Islet precursor cell (in vitro differentiated cells): ENCODE data around the gene SMARCD3.

ENCODE experiments used
- DNase-seq: peaks from one replicate; pipeline ENCODE4 v3.0.0-alpha.2; 2018

The SMARCD3 gene

DNA sequence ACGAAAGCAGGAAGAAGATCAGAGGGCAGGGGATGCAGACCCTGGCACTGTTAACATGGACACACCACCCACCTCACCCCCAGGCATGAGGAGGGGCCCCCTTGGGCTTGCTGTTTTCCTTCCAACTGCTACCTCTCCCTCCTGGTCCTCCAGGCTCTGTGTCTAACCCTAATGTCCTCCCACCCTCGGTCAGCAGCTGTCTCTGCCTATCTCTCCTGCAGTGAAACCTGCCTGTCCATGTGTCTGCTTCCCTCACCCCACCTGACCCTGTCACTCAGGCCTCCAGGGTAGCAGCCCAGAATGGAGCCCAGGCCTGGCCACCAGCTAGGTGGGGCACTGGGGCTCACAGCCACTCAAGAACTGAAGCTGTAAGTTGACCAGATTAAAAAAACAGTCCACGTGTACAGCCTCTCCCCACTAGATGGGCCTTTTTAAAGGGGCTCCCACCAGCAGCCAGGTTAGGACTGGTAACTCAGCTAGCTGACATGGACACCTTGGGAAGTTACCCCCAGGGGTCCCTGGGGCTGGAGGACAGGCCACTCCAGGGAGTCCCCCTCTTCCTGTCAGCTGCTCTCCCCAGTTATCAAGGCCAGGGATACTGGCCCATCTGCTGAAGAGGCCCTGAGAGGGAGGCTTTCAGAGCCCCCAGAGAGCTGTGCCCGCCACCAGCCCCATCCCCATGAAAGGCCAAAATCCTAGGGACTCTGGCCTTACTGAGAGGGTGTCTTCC, 1.5 kb downstream of the SMARCD3 start:
- DNase-seq: no peak

DNA sequence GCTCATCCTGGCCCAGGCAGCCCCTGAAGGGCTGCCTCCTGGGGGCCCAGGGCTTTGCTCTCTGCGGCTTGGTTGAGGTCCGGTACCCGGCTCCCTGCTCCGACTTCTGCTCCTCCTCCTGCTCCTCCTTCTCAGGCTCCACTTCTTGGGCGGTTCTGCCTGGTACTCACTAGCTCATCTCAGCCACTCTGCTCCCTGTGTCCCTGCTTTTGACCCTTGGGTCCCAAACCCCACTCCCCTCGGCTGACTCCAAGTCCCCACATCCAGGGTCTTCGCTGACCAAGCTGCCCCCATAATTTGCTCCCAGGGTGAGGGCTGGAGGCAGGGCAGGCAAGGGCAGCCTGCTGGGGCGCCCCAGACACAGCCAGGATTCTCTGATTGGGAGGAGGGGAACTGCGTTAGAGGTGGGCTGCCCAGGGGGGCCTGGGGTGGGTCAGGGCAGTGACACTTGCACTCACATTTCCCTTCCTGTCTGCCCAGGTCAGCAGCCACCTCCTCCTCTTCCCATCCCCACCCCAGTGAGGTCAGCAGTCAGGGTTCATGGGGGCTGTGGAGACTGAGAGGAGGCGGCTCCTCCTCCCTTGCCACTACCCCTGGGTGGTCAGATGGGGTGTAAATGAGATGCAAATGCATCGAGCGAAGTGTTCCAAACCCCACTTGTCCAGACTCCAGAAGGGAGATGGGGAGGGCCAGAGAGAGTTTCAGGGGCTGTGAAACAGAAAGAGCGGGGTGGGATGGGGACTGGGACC, 2.2 kb downstream of the SMARCD3 start:
- DNase-seq: no peak

DNA sequence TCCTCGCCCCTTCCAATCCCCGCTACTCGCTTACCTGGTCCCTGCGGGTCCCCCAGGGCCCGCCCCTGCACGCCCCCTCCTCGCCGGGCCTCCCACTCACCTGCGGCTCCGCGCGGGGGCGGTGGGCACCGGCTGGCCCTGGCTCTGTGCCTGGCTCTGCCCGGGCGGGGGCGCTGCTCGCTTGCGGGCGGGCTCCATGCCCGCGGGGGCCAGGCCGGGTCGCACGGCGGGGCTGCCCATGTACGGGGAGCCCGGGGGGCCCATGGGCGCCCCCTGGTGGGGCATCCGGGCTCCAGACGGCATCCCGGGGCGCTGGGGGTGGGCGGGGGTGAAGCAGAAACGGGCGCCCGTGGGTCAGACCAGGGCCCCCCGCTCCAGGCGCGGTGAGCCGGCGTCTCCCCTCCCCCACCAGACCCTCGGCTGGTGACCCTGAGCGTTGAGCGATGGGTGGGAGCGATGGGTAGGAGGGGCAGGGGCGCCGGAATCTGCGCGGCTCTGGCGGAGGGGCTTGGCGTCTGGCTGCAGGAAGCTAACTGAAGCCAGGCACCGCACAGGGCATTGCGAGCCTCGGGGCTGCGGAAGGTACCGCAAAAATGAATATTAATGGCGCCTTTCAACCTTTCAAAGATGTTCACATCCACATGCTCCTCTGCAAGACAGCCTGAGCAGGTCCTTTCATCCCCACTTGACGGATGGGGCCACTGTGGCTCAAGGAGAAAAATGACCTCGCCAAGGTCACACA, 3.0 kb downstream of the SMARCD3 start:
- DNase-seq: peak; percentile 80

DNA sequence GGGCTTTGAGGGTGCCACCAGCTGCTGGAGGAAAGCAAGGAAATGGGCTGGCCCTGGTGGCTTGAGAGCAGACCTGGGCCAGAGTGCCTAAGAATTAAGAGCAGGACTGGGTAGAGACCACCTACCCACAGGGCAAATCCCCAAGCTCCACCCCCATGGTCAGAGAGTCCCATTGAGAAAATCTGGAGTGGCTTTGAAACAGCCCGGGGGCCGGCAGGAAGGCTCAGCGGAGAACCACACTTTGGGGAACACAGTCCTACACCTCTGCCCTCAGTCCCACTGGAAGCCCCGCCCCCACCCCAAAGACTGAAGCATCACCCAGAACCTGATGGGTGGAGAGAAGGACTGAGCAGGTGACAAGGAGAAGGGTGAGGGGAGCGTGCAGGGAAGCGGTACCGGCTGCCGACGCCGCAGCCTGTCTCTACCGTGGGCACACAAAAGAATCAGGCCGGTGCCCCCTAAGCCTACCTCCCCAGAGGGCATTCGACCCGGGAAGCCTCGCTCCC, 3.6 kb downstream of the SMARCD3 start:
- no peak for DNase-seq

DNA sequence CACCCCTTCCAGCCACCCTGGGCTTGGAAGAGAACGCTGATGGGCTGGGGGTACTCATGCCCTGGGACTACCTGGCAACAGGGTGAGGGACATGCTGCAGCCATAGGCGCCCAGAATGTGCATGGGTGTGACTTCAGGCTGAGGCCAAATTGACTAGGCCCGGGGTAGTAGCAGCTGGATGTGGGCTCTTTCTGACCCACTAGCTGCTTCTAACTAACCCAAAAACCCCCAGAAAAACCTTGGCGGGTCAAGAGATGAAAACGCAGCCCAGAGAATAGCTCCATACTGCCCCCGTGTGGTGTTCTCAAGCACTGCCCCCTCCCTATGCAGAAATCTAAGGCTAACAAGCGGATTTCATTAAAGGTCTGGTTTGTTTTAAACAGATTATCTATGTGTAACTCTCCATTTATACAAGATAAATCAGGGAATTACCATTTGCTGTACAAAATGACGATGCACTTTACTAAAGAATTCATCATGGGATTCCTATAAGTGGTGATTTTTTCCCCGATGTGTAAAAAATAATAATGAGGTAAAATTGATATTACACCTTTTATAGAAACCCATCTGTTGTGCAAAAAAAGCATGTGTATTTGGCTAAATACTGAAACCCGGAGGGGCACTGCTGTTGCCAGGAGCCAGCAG, 4.2 kb downstream of the SMARCD3 start:
- DNase-seq: no peak

DNA sequence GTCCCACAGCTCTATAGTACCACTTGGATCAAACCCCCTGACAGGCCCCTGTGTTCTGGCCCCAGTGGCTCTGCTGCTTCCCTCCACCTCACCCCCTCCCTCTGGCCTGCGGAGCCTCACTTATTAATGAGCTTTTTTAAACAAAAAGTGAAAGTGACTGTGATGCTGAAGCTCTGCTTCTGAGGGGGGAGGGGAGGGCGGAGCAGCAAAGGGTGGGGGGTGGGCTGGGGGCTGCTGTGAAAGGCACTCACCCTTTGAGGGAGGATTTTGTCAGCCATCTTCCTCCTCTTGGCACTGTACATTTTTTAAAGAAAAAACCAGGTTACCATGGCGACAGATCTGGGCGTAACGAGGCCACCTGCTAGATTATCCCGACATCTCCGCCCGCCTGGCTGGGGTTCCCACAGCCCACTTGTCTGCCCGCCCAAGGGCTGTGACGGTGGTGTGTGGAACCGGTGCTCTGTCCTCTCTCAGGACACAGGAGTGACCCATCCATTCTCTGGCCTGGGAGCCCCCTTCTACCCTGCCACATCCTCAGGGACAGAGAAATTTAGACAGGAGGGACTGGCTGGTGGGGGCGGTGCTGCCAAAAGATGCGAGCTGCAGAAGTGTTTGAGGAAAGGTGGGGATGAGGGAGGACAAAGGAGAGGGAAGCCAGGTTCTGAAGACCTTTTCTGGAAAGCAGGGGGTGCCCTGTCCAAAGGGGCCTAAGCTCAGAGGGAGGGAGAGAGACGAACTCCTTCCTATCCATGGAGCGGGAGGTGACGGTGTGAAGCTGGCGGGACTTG, 4.9 kb downstream of the SMARCD3 start:
- no peak for DNase-seq

DNA sequence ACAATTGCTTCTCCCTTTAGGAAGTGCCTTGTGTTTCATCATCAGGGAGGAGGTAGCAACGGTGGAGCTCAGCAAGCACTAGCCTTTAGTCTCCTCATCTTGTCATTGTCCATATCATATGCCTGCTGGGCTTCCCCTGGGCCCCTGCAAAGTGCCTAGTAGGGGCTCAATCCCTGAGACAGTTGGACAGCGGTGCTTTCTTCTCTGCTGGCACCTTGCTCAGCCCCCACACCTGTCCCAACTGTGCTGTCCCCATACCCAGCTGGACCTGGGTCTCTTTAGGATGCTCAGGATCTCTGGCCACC, 5.5 kb downstream of the SMARCD3 start:
- no peak for DNase-seq

DNA sequence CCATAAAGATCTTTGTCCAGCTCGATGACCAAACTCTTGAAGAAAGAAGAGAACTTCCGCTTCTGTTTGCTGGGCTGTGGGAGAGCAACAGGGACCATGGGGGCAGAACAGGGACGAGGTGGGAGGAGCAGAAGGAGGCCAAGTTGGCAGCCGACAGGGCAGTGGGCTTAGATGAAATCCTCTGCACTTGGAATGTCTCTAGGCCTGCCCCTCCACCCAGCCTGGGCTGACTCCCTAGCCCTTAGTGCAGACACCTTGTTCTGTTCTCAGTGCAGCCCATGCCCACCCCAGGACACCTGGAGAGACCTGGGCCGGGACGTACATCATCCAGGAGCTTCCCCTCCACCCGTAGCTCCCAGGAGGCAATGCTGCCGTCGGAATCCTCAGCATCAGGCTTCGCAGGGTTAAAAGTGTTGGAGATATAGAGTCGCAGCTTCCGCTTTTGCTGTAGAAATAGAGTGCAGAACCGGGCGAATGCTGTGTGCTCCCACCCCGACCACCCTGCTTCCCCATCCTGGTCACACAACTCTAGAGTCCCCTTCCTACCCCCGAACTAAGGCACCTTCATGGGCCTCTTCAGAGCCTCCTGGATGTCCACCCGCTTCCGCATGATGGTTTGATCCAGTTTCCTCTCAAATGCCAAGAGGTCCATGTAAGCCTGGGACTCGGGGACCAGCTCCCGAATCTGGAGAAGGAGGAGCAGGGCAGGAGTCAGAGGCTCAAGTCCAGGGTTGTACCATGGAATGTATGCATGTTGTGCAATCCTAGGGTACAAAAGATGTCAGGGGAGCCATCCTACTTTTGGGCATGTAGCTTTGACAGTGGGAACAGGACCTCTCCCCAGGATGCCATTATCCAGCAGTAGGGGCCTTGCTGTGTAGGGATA, 6.1 kb downstream of the SMARCD3 start:
- no peak for DNase-seq

DNA sequence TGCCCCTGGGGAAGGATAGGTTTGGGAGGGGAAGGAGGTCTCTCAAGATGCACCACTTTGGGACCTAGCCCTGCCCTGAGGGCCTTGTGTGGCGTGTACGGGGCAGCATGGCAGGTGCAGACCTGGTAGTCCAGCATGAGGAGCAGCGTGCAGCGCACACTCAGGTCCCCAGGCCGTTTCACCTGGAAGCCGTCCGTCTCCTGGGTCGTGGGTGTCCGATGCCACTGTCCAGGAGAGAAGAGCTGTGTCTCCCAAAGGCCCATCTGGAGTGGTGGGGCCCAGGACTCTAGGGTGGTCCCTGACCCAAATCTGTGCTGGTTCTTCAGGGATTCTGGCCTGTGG, 6.8 kb downstream of the SMARCD3 start:
- no peak for DNase-seq

DNA sequence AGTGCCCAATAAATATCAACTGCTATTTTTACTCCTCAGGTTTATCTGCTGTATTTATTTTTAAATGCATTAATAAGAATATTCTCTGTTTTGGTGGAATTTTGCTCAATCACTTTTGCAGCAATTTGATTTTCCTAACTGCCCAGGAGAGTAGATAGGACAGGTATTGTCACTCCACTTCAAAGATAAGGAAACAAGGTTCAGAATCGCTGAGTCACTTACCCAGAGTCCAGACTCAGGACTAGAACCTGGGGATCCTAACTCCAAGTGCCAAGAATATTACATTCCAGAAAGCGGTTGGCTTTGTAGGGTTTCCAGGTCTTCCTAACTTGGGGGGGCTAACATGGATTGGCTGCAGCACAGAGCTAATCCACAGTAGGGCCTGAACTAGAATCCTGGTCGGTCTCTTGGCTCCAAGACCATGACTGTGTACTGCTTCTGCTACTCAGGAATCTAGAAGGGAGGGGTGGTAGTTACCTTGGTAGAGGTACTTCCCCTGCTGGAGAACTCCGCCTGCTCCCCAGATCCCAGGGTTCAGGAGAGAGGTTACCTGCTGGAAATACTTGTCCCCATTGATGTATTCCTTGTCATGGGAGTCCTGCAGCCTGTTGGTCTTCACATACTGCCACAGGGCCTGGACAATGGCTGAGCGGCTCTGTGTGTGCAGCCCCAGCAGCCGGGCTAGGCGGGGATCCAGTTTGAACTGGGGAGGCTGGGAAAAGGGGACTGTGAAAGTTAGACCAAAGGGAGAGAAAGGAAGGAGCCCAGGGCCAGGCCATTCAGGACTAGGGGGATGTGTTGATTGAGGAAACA, 7.3 kb downstream of the SMARCD3 start:
- DNase-seq: no peak

DNA sequence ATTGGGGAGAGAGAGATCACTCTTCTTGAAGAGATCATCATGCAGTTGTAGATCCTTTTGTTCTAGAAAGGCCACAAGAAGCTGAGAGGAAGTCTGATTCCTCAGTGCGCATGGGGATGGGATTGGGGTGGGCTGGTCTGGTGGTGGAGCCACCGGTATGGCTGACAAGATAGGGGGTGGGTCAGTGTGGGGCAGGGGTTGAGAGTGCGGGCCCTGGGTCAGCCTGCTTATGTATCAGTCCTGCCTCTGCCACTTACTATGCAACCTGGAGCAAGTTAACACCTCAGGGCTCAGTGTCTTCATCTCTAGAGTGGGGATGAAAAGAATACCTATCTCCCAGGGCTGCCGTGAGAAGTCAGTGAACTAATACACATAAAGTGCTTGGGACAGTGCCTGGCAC, 8.0 kb downstream of the SMARCD3 start:
- no peak for DNase-seq

DNA sequence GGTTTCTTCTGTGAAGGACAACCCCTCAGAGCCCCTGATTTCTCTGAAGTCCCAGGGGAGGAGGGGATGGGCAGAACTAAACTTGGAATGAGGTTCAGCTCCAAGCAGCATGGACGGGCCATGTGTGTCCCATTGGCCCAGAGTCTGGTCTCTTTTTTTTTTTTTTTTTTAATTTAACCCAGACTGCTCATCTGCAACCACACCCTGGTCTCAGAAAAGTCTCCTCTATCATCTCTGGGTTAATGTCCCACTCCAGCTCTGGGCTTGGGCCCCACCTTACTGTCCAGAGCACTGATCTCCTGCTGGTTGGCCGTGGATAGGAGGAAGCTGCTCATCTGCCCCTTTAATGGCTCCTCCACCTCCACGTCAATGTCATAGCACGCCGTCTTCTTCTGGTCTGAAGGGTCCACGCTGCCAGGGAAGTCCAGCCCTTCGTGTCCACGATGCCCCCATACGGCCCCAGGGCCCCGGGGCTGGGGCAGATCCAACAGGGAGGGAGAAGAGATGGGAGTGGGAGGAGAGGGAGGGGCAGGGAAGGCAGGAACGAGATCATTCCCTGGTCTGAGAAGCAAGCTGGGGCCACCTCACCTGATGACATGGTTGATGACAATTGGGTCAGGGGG, 8.5 kb downstream of the SMARCD3 start:
- DNase-seq: no peak

DNA sequence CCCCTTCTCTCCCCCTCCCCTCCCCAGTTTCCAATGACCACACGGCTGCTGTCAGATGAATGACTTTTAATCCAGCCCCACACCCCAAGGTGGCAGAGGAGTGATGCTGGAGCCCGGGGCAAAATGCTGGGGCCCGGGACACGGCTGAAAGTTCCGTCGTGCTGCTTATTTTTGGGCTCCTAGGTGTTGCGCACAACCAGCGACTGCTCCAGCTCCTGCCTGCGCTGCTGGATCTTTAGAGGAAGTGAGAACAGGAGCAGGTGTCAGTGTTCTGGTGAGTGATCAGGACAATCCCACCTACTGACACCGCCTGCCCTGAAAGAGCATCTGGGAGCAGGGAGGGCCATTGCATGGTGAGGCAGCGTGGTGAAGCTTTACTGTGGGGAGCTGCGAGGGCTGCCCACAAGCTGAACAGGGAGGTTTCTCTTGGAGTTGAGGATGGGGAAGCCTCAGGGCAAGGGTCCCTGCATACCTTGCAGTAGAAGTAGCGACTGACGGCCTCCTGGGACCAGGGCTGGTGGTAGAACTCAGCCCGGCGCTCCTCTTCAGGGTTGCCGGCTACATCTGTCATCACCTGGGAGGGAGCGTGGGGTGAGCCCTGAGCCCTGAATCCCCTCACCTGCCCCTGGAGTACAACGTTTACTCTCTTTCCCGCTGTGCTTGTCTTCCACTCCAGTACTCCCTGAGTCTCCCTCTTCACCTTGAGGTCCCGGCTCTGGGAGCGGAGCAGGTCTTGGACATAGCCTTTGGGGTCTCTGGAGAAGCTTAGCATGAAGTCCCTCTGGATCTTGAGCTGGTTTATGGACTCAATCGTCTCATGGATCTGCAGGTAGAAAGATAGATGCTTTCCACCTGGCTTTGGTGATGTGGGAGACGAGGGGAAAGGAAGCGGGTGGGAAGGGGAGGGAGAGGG, 9.3 kb downstream of the SMARCD3 start:
- no peak for DNase-seq

DNA sequence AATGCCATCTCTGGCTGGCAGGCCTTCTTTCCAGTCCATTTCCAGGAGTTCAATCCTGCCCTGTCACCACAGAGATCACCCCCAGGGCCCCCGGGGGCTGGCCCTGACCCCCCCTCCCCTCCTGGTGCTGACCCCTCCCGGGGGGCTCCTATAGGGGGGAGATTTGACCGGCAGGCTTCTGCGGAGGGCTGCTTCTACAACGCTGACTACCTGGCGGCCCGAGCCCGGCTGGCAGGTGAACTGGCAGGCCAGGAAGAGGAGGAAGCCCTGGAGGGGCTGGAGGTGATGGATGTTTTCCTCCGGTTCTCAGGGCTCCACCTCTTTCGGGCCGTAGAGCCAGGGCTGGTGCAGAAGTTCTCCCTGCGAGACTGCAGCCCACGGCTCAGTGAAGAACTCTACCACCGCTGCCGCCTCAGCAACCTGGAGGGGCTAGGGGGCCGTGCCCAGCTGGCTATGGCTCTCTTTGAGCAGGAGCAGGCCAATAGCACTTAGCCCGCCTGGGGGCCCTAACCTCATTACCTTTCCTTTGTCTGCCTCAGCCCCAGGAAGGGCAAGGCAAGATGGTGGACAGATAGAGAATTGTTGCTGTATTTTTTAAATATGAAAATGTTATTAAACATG, 10.2 kb downstream of the SMARCD3 start:
- DNase-seq: no peak

DNA sequence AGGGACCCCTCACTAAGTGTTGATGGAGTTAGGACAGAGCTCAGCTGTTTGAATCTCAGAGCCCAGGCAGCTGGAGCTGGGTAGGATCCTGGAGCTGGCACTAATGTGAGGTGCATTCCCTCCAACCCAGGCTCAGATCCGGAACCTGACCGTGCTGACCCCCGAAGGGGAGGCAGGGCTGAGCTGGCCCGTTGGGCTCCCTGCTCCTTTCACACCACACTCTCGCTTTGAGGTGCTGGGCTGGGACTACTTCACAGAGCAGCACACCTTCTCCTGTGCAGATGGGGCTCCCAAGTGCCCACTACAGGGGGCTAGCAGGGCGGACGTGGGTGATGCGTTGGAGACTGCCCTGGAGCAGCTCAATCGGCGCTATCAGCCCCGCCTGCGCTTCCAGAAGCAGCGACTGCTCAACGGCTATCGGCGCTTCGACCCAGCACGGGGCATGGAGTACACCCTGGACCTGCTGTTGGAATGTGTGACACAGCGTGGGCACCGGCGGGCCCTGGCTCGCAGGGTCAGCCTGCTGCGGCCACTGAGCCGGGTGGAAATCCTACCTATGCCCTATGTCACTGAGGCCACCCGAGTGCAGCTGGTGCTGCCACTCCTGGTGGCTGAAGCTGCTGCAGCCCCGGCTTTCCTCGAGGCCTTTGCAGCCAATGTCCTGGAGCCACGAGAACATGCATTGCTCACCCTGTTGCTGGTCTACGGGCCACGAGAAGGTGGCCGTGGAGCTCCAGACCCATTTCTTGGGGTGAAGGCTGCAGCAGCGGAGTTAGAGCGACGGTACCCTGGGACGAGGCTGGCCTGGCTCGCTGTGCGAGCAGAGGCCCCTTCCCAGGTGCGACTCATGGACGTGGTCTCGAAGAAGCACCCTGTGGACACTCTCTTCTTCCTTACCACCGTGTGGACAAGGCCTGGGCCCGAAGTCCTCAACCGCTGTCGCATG, 11.0 kb downstream of the SMARCD3 start:
- no peak for DNase-seq

DNA sequence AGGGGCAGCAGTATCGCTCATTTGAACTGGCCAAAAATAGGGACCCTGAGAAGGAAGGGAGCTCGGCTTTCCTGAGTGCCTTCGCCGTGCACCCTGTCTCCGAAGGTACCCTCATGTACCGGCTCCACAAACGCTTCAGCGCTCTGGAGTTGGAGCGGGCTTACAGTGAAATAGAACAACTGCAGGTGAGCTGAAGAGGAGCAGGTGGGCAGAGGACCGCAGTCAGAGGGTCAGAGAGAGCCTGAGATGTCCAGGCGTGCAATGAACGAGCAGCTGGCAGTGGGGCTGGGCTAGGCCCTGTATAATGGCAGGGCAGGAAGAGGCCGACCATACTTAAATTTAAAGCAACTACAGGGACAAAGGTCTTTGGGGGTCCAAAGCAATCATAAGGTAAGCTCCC, 12.1 kb downstream of the SMARCD3 start:
- DNase-seq: no peak

DNA sequence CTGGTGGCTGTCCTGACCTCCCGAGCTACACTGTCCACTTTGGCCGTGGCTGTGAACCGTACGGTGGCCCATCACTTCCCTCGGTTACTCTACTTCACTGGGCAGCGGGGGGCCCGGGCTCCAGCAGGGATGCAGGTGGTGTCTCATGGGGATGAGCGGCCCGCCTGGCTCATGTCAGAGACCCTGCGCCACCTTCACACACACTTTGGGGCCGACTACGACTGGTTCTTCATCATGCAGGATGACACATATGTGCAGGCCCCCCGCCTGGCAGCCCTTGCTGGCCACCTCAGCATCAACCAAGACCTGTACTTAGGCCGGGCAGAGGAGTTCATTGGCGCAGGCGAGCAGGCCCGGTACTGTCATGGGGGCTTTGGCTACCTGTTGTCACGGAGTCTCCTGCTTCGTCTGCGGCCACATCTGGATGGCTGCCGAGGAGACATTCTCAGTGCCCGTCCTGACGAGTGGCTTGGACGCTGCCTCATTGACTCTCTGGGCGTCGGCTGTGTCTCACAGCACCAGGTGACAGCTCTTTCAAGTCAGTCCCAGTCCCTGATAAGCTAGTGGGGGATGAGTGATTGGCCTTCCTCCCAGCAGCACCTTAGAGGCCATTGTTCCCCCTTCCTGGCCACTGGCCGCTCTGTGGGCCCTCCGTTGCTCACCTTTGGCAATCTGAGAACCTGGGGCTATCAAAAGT, 13.3 kb downstream of the SMARCD3 start:
- no peak for DNase-seq
